IPS DF 4.7 (cell line): ENCODE measurements around the gene KRT9.
"Not testable (repeated sequence)": the region's sequence is repeated elsewhere in the genome, so short reads cannot be mapped to it uniquely, and the experiment has no call there.

Source experiments
- DNase-seq: peaks from one replicate; pipeline ENCODE4 v3.0.0-alpha.2; 2013; ENCODE audit warnings: low spot score; ENCODE audit errors: extremely low read depth

KRT9 gene

DNA sequence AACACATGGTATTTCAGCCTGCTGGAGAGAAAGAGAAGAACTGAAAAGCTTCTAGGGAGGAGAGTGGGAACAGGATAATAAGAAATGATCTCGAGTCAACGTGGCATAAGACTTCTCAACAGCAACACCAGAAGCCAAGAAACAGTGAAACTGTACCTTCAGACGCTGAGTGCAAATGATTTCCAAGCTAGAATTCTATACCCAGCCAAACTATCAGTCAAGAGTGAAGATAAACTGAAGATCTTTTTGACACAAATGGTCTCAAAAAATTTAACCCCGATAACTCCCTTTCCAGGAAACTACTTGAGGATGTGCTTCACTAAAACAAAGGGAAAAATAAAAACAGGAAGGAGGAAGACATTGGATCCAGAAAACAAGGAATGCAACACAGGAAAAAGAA is 35.1 kb upstream of the KRT9 start:
- DNase-seq = not testable (repeated sequence)

- DNase-seq = no peak
These were observed 30.7 kb upstream of the KRT9 start for GRCh38 chr17:41602524-41602923.

- no peak for DNase-seq
These were observed 28.5 kb upstream of the KRT9 start for GRCh38 chr17:41600318-41600717.

GRCh38 chr17:41599680-41600079 is 27.8 kb upstream of the KRT9 start:
- no peak for DNase-seq

DNA sequence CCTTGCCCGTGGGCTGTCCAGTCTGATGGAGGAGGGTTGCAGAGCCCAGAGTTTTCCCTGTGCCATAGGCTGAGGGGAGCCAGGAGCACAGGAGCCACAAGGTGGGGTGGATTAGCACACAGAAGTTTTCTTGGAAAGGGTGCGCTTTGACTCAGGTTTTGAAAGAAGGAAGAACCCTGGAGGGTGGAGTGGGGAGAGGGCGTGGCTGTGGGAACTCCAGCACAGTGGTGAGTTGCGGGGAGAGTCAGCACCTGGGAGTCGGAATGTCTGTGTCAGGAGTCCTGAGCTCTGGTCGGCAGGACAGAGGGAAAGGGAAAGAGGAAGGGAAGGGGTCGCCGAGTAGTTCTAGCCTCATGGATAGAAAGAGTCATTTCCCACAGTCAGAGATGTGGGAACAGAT is 23.7 kb upstream of the KRT9 start:
- no peak for DNase-seq

- no peak for DNase-seq
These were observed 22.6 kb upstream of the KRT9 start for GRCh38 chr17:41594363-41594915.

DNA sequence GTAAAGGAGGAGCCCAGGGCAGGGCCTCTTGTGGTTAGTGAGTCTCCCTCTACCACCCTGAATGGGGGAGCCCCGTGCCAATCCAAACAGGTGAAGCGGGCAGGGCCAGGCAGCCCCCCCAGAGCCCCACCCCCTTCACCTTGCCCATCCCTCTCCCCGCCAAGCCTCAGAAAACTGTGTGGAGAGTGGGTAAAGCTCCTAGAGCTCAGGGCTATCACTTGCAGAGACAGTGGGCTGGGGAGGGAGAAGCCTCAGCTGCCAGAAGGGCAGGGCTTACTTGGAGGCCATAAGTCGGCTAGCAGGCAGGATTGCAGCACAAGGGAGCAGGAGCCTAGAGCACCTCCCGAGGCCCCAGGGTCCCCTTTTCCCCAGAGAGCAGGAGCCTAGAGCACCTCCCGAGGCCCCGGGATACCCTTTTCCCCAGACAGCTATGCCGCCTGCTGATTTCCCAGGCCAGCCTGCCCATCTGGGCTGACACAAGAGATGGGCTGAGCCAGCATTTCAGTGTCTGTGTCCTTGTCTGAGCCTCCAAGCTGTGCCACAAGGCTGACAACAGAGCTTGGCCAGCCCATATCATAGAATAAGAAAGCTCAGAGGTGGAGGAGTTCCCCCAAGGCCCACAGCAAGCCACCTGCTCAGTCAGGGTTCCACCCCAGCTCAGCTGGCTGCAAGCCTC is 21.6 kb upstream of the KRT9 start:
- no peak for DNase-seq

DNA sequence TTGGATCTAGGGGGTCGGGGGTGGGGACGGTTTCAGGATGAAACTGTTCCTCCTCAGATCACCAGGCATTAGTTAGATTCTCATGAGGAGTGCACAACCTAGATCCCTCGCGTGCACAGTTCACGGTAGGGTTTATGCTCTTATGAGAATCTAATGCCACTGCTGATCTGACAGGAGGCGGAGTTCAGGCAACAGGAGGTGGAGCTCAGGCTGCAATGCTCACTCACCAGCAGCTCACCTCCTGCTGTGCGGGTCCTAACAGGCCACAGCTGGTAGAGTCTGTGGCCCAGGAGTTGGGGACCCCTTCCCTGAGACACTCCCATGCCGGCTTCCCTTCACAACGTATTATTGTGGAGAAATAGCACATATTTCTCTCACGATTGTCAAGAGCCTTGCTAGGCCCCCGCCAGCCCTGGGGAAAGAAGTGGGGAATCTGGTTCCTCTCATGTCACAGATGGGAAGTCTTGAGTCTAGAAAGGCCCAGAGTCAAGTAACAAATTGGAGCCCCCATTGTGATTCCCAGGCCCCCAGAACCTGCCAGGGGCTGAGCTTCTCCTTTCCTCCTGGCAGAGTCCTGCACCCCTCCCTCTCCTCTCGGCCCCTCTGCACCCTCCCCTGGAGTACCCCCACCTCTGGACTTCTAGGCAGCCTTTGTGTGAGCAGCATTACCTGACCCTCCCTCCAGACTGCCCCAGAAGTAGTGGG is 20.9 kb upstream of the KRT9 start:
- no peak for DNase-seq

DNA sequence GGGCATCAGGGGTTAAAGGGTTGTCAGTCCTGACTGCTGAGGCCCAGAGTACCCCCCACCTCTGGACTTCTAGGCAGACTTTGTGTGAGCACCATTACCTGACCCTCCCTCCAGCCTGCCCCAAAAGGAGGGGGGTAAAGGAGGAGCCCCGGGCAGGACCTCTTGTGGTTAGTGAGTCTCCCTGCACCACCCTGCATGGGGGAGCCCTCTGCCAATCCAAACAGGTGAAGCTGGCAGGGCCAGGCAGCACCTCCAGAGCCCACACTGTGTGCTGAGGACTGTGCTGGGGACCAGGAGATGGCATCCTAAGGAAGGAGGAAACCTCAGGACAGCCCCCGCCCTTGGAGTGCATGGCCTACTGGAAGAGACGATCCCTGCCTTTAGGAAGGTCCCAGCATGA is 17.4 kb upstream of the KRT9 start:
- DNase-seq = no peak

DNA sequence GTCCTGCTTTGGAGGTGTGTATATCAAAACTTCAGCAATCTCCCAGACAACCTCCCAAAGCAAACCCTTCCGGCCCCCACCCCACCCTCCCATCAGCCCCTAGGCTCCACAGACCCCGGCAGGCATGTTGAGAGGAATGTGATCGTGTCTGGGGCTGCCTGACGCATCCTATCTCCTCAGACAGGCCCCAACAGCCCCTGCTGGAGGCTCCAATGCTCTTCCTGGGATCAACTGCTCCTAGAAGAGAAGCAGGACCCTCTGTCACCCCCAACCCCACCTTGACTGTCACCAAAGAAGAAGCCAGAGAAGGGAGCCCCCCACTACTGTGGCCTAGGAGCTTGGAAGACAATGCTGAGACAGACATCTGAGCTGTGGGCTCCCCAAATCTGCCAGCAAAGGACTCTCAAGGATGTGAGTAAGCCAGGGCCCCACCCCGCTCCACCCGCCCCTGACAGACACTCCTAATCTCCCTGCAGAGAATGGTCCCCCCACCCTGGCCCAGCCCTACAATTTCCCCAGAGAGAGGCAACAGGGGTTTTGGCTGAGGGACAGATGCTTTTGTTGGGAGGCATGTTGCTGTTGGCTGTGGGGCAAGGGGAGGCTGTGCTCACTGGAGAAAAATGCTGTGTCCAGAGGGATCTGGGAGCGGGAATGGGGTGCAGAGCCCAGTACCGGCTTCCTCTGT is 16.4 kb upstream of the KRT9 start:
- DNase-seq = no peak

DNA sequence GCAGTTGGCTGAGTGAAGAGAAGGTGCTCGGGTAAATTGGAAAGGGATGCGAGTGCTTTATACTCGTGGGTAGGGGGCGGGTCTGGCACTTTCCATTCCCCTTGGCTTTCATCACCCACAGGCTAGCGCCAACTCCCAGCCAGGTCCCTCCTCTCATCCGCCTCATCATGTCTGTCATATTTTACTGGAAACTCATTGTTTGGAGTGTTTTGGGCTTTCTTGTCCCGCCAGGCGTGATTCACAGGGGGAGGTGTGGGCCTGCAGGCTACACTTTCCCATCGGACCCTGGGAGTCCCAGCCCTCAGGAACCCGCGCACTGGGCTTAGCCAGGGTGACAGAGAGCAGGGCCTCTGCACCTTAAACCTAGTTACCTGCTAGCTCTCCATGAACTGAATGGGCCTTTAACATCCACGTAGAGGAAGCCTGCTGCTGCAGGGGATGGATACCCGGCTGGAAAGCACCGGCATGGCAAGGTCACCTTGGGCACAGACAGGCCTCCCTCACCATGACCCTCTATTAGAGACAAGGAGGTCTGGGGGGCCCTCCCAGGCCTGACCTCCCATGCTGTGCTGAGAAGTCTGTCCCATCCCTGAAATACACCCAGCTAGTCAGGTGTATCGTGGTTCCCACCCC is 15.1 kb upstream of the KRT9 start, which contains the start of gene KRT14:
Gene KRT14, minus strand, starts transcription at position 33 of the 633 bp plus-strand sequence. CDS start 61 bp downstream, outside the sequence.
- no peak for DNase-seq

- DNase-seq = no peak
These were observed 13.6 kb upstream of the KRT9 start for GRCh38 chr17:41585301-41586056.

GRCh38 chr17:41584331-41584927 is 12.6 kb upstream of the KRT9 start:
- DNase-seq = not testable (repeated sequence)

DNA sequence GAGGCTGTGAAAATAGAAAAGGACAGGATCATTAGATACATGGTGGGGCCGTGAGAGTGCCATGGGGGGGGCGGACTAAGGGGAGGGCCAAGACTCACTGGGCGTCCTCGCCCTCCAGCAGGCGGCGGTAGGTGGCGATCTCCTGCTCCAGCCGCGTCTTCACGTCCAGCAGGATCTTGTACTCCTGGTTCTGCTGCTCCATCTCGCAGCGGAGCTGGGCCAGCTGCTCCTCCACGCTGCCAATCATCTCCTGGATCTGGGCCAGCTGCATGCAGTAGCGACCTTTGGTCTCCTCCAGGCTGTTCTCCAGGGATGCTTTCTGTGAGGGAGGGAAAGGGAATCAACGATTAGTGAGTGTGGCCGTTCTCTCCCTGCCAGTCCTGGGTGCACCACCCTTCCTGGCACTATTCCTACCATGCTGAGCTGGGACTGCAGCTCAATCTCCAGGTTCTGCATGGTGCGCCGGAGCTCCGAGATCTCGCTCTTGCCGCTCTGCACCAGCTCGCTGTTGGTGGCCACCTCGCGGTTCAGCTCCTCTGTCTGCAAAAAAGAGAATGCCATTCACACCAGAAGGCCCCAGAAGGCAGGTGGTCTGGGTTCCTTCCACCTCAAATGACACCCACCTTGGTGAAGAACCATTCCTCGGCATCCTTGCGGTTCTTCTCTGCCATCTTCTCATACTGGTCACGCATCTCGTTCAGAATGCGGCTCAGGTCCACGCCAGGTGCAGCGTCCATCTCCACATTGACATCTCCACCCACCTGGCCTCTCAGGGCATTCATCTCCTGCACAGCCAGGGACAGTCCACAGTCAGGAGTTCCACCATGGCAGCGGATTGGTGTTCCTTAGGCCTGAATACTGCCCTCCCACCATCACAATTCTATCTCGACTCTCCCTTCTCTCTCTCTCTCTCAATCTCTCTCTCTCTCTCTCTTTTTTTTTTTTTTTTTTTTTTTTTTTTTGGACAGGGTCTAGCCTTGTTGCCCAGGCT is 11.6 kb upstream of the KRT9 start:
- DNase-seq = no peak

DNA sequence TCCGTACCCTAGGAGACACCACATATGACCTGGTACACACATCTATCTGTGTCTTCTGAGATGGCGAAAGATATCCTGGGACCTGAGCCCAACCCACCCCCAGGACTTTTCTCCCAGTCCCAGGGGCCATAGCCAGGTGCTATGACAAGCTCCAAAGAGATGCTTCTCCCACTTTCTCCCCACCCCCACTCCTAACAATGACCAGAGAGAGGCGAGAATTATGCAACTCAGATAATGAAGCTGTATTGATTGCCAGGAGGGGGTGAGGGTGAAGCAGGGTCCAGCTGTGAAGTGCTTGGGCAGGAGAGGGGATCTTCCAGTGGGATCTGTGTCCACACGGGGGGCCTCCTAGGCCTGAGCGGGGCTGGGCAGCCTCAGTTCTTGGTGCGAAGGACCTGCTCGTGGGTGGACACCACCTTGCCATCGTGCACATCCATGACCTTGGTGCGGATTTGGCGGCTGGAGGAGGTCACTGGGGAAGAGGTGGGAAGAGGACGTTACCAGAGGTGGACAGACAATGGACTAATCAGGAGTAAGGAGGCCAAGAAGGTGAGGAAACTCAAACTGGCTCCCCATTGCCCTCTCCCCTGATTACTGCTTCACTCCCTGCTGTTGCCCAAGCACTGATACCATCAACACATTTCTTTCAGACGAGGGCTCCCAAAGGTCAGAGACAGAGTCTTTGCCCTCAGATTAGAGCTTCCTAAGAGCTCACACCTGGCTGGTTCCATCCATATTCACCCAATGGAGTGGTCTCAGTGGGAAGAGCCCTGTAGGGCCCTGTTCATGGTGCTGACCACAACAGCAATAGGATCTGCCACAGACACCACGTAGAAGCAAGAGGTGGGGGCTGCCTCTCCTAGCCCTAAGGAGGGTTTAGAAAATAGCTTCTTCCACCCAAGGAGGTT is 10.5 kb upstream of the KRT9 start:
- not testable (repeated sequence) for DNase-seq

DNA sequence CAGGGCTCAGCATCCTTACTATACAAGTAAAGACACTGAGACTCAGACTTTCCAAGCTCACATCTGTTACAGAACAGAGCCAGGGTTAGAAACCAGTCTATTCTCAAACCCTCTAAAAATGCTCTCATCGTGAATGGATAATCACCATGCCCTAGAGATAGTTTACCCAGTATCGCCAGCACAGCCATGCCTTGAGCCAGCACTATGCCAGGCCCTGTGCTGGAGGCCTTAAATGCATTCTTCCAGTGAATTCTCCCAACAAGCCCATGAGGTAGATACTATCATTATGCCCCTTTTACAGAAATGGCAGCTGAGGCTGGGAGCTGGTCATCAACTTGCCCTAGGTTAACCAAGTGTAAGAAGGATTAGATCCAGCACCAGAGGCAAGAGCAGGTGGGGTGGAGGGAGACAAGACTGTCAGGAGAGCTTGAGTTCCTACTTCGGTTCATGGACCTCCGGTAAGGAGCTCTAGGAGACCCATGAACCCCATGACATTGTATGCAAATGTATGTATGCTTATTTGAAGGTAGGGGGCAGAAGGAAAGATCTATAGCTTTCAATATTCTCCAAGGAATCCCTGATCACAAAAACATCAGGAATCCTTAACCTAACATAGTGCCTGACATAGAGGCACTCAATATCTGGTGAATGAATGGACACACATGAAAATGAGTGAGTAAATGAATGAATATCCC is 9.7 kb upstream of the KRT9 start:
- no peak for DNase-seq

- DNase-seq = no peak
These were observed 9.0 kb upstream of the KRT9 start for GRCh38 chr17:41580687-41581365.
